GM19240 (cell line): ENCODE results near the gene ZMAT5.

Experiments used
- DNase-seq: peaks from one replicate; pipeline ENCODE4 v3.0.0; 2011; ENCODE audit warnings: low spot score; ENCODE audit not compliant: insufficient read length

ZMAT5 gene

DNA sequence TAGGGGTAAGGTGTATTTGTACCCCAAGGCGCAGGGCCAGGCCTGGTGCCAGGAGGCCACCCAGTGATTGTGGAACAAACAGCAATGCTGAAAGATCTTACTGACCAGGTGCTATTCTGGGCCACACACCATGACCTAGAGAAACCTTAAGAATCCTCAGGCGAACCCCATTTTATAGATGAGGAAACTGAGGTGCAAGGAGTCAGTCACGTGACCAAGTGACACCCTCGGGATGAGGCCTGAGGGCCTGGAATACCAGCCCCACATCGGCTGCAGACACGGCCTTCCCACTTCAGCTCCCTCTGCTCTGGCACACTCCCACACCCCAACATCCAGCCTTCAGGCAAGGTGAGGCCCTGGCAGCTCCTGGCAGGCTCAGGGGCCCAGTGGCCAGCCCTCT is 33.9 kb downstream of the ZMAT5 start:
- DNase-seq = no peak

DNA sequence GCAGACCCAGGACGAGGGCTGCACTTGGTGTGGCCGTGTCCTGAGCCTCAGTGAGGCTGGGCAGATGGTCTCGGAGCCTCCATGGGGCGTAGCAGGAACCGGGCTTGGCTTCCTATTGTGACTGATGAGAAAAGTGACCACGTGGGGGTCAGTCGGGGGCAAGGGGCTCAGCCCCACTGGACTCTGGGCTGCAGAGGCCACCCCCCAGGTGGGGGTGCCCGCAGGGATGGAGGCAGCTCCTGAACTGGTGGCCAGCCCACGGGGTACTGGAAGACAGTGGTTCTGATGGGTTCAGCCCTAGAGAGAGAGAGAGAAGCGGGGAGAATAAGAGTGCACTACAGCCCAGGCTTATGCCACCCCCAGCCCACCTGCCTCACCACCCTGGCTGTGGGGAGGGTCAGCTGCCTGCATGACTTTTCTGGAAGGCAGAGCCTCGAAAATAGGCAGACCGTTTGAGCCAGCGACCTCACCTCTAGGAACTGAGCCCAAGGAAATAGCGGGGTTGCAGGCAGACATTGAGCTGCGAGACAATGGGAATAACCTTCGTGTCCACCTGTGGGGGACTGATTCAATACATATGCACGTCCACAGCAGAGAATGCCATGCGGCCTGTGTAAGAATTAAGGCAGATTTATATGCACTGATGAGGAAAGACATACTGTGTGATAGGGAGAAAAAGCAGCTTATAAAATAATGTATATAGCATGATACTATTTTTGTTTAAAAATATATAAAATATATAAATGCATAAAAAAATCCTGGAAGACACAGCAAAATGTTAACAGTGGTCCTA is 35.6 kb downstream of the ZMAT5 start:
- DNase-seq = no peak

DNA sequence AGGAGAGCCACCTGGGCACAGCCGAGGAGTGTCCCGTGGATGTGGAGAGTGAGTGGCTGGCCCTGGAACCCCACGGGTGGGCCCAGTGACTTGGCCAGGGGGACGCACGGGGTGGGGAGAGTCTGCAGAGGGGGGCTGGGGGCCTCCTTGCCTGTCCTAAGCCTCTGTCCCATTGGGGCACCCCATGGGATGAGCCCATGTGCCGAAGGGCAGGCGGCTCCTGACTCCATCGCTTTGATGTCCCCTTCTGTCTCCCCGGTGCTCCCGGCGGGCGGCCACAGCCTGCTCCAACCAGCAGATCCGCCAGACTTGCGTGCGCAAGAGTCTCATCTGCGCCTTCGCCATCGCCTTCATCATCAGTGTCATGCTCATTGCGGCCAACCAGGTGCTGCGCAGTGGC is 37.6 kb downstream of the ZMAT5 start:
- no peak for DNase-seq

DNA sequence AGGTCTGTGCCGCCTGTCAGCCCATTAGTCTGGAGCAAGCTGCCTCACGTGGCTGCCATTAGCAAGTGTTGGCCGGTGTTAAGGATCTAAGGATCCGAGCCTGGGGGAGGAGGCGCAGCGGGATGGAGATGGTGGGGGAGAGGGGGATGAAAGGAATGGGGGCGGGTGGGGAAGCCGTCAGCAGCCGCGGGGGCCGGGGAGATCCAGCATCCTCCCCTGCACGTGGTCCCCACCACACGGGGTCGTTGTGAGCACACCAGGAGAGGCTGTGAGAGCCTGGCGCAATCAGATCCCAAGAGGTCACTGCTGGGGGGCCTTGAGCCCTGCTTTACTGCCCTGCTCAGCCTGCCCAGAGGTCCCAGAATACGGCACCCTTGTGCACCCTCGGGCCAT is 39.7 kb downstream of the ZMAT5 start:
- no peak for DNase-seq

DNA sequence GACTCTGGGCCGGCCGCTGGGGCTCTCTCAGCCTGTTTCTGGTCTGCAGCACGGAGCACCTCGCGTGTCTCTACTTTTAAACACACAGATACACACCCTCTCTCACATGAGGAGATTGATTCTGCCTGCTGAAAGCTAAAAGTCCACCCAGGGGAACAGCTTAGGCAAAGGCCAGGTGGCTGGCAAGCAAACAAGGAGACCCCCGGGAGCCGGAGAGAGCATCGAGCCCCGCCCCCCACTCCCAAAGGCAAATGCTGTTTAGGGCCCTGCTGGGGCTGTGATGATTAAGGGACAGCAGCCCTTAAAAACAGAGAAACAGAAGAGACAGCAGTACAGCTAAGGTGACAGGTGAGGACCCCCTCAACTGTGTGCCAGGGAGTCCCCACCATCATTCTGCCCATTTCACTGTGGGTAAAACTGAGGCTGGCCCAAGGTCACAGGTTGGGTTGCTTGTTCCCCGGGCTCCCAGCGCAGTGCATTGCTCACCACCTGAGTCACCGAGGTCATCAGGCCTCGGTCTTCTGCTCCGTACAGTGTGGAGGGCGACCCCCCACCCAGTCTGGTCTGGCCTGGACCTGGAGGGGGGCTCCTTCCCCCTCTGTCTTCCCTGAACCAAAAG is 40.2 kb downstream of the ZMAT5 start:
- DNase-seq = no peak

DNA sequence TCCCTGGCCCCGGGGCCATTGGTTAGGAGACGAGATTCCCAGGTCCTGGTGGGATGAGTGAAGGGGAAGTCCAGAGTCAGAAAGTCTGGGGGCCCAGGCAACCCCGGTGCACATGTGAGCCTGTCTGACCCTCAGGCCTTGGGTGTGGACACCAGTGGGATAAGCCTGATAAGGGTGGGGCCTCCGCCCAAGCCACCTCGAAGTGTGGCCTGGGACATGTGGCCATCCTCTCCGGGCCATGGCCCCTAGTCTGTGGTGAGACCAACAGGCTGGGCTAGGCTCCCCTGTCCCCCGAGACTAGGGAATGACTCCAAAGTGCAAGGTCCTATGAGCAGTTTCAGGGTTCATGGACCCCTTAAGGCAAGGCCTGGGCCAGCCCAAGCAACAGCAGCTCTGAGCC is 40.7 kb downstream of the ZMAT5 start:
- no peak for DNase-seq

DNA sequence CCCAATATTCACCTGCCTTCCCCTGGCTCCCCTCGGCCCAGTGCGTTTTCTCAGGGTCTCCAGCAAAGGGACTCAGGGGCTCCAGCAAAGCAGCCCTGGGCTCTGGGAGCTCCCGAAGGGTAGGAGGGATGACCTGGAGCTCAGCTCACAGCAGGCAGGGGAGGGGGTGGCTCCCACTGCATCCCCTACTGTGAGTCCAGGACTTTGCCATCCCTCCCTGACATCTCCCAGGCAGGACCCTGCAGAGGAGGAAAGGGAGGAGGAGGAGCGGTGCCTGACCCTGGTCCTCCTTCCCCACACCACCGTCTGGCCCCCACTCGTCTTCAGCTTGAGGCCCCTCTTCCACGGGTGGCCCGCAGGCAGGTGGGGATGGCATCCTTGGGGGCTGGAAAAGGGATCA is 42.0 kb downstream of the ZMAT5 start:
- DNase-seq = no peak

DNA sequence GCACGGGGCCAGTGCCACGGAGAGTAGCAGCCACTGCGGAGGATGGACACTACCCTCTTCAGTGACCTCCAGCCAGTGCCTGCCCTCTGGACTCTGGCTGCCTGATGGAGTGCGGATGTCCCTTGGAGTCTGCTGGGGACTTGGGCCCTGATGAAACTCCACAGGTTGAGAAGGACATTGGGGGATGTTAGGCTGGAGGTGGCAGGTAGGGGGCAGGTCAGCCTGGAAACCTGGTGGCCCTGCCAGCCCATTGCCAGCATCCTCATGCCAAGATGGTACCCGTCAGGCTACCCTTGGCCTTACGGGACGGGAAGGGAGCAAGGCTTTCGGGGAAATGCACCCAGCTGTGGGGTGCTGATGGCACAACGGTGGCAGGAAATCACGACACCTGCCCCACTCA is 43.0 kb downstream of the ZMAT5 start:
- DNase-seq = no peak

DNA sequence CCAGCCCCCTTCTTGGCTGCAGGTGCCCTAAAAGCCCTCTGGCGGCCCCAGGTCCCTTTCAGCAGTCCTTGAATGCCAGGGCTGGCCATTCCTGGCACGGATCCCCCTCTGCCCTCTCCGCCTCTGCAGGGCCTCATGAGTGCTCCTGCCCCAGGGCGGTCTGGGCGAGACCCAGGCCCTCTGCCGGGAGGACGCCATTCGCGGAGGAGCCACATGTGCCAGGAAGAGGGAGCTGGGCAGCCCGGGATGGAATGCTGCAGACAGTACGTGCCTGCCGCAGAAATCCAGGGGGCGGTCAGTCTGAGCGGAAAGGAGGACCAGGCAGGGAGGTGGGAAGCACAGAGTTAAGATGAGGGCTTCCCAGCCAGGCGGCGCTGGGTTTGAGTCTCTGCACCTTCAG is 44.2 kb downstream of the ZMAT5 start:
- DNase-seq = no peak

DNA sequence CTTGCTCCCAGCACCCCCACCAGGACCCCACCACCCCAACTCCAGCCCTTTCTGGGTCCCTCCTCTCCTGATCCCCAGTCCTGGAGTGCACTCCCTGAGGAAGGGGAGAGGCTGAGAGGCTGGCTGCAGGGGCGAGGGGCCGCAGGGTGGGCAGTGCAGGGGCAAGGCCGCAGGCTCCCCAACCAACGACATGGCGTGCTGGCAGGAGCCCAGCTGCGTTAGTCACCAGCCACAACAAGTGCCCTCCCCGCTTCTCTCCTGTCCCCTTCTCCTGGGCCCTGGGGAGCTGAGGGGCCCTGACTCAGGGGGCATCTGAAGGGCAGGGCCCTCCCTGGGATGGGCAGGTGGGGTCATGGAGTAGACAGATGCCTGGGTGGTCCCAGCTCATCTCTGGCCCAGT is 44.7 kb downstream of the ZMAT5 start:
- DNase-seq = no peak

DNA sequence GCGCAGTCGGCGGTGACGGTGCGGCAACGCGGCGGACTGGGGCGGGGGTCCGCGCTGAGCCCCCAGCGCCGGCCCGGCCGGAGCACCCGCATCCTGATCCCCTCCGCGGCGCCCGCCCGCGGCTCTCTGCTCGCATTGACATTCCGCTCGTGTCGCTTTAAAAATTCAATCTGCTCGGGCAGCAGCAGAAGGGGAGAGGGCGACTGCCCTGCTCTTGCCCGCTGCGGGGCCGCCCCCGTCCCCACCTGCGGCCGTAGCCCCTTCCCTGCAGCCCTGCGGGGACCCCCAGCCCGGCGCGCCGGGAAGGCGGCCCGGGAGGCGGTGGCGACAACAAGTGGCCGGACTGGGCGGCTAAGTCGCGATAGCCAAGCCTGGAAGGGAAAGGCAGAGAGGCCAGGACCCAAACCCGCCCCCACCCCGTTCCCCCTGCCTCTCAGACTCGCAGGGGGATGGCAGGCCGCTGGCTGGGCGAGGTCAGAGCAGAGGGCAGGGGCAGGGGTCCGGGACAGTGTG is 45.9 kb downstream of the ZMAT5 start:
- no peak for DNase-seq

DNA sequence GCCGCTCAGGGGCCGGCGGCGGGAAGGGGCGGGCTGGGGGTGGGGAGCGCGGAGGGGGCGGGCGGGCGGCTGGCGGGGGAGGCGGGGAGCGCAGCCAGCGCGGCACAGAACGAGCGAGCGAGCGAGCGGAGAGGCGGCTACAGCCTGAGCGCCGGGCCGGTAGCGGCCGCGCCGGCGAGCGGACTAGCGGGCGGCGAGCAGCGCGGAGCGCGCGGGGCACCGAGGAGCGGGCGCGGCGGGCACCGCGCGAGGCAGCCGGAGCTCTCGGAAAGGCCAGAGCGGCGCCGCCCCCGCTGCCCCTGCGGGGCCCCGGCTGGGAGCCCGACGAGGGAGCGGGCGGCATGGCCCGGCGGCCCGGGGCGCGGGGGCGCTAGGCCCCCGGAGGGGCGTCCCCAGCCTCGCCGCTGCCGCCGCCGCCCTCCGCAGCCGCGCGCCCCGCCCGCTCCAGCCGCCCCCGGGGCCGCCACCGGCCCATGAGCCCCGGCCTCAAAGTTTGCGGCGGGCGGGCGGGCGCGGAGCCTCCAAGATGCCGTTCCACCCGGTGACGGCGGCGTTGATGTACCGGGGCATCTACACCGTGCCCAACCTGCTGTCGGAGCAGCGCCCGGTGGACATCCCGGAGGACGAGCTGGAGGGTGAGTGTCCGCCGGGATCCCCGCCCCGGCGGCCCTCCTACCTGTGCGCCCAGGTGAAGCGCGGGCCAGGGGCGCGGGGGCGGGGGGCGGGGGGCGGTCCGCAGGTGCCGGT is 46.7 kb downstream of the ZMAT5 start, which contains the start of gene CABP7:
CABP7 (plus strand) TSS at position 105 of the 747 bp plus-strand sequence; CDS start at position 527, 422 bp downstream.
- no peak for DNase-seq

DNA sequence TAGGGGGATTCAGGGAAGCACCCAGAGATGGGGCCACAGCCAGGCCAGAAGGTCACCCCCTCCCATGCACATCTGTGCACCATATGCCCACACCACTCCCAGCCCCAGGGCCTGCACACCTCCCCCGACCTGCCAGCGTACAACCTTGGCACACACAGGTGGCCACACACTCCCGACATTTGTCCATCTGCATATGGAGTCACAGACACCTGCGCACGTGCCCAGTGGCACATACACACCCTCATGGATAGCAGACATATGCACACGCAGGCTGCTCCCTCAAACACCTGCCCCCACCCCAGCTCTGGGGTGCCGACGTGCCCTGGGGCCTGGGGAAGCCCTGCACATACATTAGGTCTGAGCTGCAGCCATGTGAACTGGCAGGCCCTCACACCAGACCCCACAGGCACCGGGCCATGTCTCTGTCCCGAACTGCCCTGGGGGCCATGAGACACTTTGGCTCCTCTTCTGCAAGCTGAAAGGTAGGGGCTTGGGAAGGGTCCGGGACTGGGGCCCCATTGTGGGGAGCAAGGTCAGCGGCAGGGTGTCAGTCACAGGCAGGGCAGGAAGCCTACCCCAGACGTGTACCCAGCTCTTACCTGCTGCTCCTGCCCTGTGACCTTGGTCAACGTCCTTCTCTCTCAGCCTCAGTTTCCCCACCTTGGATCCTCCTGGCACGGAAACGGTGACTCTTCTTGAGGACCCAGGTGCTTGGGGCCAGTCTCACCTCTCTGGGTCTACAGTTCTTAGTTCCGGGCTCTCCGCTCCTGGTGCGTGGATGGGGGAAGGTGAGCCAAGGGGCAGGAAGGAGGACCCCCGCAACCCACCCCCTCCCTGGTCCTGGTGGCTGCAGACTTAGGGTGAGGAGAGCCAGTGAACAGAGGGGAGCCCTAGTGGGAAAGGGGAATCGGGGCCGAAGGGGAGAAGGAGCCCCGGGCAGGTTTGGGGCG is 47.6 kb downstream of the ZMAT5 start:
- DNase-seq = no peak

DNA sequence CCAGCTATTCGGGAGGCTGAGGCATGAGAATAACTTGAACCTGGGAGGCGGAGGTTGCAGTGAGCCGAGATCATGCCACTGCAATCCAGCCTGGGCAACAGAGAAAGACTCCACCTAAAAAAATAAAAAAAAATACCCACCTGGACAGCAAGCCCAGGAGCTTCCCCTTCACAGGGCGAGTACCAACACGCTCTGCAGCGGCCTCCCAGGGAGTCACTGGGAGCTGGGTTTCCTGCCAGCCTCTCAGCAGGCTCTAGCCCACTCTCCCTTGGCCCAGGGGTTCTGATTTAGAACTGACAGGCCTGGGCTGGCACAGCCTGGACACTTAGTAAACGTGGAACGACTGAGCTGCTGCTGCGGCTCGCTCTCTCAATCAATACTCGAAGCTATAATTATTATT is 49.0 kb downstream of the ZMAT5 start:
- DNase-seq = no peak

DNA sequence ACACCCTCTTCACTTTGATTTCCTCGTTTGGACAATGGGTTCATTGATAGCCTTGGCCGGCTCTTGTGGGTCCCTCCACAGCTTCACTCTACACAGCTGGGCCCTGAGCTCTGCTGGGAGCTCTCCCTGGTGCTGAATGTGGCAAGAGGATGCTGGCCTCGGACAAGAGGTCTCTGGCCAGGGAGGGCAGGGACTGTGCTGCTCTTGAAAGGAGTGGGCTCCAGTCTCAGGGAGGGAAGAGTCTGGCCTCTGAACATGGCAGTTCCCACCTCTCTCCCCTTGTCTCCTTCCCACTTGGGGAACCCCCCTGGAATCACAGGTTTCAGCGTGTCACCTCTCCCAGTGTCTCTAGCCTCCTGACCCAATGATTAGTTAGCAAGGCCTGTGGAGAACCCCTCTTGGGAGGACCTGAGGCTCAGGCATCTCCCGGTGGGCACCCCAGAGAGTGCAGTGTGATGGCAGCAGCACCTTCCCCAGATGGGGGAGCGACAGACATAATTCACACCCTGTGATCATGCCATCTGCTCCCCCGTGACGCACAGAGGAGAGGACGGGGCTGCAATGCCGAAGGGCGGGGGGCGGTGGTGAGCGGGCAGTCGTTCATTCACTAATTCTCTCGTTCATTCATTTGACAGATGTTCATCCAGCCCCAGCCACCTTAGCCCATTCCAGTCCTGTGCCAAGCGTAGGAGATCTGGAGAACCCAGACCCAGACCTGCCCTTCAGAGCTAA is 49.8 kb downstream of the ZMAT5 start:
- DNase-seq = peak; percentile 68

DNA sequence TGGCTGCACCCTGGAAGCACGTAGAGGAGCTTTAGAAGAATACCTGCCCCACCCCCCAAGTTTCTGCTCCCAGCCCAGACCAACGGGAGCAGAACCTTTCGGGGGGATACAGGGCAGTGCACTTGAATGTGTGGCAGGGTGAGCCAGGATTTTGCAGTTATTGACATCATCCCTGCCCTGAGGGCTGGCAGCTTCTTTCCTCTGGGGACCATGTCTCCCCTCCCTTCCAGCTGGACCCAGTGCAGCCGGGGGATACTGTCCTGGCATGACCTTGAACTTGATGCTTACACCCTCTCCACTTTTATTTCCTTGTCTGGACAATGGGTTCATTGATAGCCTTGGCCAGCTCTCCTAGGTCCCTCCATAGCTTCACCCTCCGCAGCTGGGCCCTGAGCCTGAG is 51.1 kb downstream of the ZMAT5 start:
- no peak for DNase-seq

DNA sequence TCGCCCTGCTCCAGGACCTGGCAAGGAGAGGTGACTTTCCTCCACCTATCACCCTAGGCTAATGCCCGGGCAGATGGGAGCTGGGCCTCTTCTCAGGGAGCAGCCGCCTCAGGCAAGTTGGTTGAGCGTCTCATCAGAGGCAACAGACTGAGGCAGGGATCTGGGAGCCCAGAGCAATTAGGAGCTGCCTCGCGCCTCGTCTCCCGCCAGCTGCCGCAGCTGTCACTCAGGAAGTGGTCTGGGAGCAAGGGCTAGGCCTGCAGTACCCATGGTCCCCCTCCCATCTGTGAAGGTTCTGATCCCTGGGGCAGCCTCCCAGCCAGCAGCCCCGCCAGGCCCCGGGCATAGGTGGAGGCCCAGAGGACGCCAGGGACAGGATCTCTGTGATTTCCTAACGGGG is 51.6 kb downstream of the ZMAT5 start:
- no peak for DNase-seq

DNA sequence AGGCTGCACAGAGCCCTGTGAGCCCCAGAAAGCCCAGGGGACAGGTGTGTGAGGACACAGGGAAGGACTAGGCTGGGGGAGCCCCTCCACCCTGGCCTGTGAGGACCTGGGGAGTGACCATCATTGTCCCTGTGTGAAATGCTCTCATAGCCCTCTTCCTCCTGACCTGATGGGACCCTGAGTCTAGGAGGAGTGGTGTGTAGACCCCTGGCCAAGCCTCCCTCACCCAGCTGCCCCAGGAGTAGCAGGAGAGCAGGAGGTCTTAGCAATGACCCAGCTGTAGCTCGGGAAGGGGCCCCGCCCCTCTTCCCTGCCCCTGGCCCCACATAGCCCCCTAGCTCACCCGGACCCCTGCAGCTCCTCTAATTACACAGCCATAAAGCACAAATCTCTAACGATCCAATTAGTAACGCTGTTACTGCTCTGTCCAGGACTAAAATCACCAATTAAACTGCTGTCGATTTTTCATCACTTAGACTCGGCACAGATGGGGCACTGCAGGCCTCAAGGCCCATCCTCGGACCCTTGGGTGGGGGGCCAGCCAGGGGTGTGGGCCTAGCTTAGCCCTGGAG is 53.6 kb downstream of the ZMAT5 start:
- no peak for DNase-seq

DNA sequence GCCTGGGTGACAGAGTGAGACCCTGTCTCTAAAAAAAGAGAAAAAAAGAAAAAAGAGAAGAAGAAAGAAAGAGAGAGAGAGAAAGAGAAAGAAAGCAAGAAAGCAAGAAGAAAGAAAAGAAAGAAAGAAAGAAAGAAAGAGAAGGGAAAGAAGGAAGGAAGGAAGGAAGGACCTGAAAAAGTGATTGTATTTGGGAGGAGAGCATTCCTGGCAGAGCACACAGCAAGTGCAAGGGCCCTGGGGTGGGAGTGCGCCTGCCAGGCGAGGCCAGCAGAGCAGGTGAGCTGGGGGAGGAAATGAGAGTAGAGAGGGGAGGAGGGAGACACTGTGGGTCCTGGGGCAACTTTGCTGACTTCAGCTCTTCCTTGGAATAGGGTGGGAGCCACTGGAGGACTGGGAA is 54.7 kb downstream of the ZMAT5 start:
- no peak for DNase-seq
